HL-60 (cell line): ENCODE results near the gene PCDHGA1.

Source experiments
- CTCF ChIP-seq: IDR thresholded peaks from one replicate; pipeline ENCODE4 v1.5.1; 2011; ENCODE audit warnings: low read length, control low read depth, inconsistent platforms; ENCODE audit not compliant: insufficient read depth
- POLR2AphosphoS5 ChIP-seq: IDR thresholded peaks from 2 replicates; pipeline ENCODE4 v1.6.1; 2012; ENCODE audit warnings: low read depth
- SPI1 ChIP-seq: IDR thresholded peaks from 2 replicates; pipeline ENCODE4 v1.6.1; 2012; ENCODE audit warnings: low read depth, mild to moderate bottlenecking, borderline replicate concordance
- TF ChIP-seq, protein P1 (sequence below): IDR thresholded peaks from 2 replicates; pipeline ENCODE4 v1.6.1; 2012; ENCODE audit warnings: low read depth; ENCODE audit not compliant: insufficient replicate concordance

- peak; percentile 15 for TF ChIP-seq CTCF
- TF ChIP-seq, protein P1, sequence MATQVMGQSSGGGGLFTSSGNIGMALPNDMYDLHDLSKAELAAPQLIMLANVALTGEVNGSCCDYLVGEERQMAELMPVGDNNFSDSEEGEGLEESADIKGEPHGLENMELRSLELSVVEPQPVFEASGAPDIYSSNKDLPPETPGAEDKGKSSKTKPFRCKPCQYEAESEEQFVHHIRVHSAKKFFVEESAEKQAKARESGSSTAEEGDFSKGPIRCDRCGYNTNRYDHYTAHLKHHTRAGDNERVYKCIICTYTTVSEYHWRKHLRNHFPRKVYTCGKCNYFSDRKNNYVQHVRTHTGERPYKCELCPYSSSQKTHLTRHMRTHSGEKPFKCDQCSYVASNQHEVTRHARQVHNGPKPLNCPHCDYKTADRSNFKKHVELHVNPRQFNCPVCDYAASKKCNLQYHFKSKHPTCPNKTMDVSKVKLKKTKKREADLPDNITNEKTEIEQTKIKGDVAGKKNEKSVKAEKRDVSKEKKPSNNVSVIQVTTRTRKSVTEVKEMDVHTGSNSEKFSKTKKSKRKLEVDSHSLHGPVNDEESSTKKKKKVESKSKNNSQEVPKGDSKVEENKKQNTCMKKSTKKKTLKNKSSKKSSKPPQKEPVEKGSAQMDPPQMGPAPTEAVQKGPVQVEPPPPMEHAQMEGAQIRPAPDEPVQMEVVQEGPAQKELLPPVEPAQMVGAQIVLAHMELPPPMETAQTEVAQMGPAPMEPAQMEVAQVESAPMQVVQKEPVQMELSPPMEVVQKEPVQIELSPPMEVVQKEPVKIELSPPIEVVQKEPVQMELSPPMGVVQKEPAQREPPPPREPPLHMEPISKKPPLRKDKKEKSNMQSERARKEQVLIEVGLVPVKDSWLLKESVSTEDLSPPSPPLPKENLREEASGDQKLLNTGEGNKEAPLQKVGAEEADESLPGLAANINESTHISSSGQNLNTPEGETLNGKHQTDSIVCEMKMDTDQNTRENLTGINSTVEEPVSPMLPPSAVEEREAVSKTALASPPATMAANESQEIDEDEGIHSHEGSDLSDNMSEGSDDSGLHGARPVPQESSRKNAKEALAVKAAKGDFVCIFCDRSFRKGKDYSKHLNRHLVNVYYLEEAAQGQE = no peak
- no peak for TF ChIP-seq POLR2AphosphoS5
- TF ChIP-seq SPI1 = no peak
Measured at GRCh38 chr5:141326088-141326854, 4.0 kb upstream of the PCDHGA1 start.
